ENCODE measurements around the gene CDHR2. TPM values are rescaled to one million over a fixed set of nuclear protein-coding genes. Genes with fewer than 3 reads are reported as not detected.
A peak's percentile ranks its signal among the peaks of the same experiment; 100 is the strongest.

CDHR2 gene
- total RNA-seq, 2 experiments from 2014 or later, result 0.37 to 0.61 TPM

- ChIA-PET CTCF (no interaction called here), POLR2A (no interaction called here)
- peaks cover 46% of the 10 kb centered on the region for H3K27me3 Mint-ChIP-seq
- H3K4me1 Mint-ChIP-seq, result peaks cover 8% of the 10 kb centered on the region
- intact Hi-C loops (cut with DNase I, micrococcal nuclease), result no loop called here
- H3K27ac Mint-ChIP-seq, result no peak overlapping the region
- no peaks in the 10 kb centered on the region for H3K36me3 Mint-ChIP-seq (ENCODE audit: low read depth)
- ATAC-seq, result no peak
- no peak for DNase-seq
- no peaks in the 10 kb centered on the region for H3K9me3 Mint-ChIP-seq (ENCODE audit: low read depth)
- peak overlapping the region; percentile 42 for H3K4me3 Mint-ChIP-seq
Measured at GRCh38 chr5:176620333-176620981, 71.3 kb downstream of the CDHR2 start.

GRCh38 chr5:176621661-176622079, 72.5 kb downstream of the CDHR2 start:
- Mint-ChIP-seq H3K27ac (no peak overlapping the region), H3K4me1 (peaks cover 8% of the 10 kb centered on the region), H3K27me3 (peaks cover 48% of the 10 kb centered on the region), H3K4me3 (no peak overlapping the region), H3K36me3 (ENCODE audit: low read depth) (no peaks in the 10 kb centered on the region), H3K9me3 (ENCODE audit: low read depth) (no peaks in the 10 kb centered on the region)
- intact Hi-C loops (cut with DNase I, micrococcal nuclease), result no loop called here
- ChIA-PET POLR2A (no interaction called here), CTCF (interaction anchor here (0.7 to 1.9 kb wide), 3 partner anchors 39 to 473 kb away, joined by 3 to 4 read pairs (median 4); no protein-coding TSS in a partner anchor)
- no peak for ATAC-seq
- DNase-seq, result no peak

- peaks cover 40% of the 10 kb centered on the region for H3K27me3 Mint-ChIP-seq
- ChIA-PET POLR2A (no interaction called here), CTCF (no interaction called here)
- no peaks in the 10 kb centered on the region for H3K36me3 Mint-ChIP-seq (ENCODE audit: low read depth)
- H3K9me3 Mint-ChIP-seq (ENCODE audit: low read depth), result no peaks in the 10 kb centered on the region
- ATAC-seq (no peak), DNase-seq (no peak)
- H3K4me1 Mint-ChIP-seq, result peaks cover 9% of the 10 kb centered on the region
- no peak overlapping the region for H3K27ac Mint-ChIP-seq
- H3K4me3 Mint-ChIP-seq, result no peak overlapping the region
- intact Hi-C loops (cut with DNase I, micrococcal nuclease), result no loop called here
Measured at GRCh38 chr5:176624142-176624541, 75.0 kb downstream of the CDHR2 start.

GRCh38 chr5:176624938-176625337, 75.8 kb downstream of the CDHR2 start:
- CTCF ChIA-PET, result no interaction called here
- Mint-ChIP-seq H3K9me3 (ENCODE audit: low read depth) (no peaks in the 10 kb centered on the region), H3K27me3 (peaks cover 37% of the 10 kb centered on the region), H3K4me1 (peaks cover 8% of the 10 kb centered on the region), H3K36me3 (ENCODE audit: low read depth) (no peaks in the 10 kb centered on the region), H3K4me3 (no peak overlapping the region), H3K27ac (no peak overlapping the region)
- no peak for DNase-seq
- intact Hi-C loops (cut with DNase I, micrococcal nuclease), result no loop called here
- no peak for ATAC-seq
- POLR2A ChIA-PET, result no interaction called here

GRCh38 chr5:176625512-176625911, 76.4 kb downstream of the CDHR2 start:
- peaks cover 4% of the 10 kb centered on the region for H3K4me1 Mint-ChIP-seq
- H3K36me3 Mint-ChIP-seq (ENCODE audit: low read depth), result no peaks in the 10 kb centered on the region
- no peaks in the 10 kb centered on the region for H3K9me3 Mint-ChIP-seq (ENCODE audit: low read depth)
- POLR2A ChIA-PET, result no interaction called here
- H3K27ac Mint-ChIP-seq, result no peak overlapping the region
- H3K4me3 Mint-ChIP-seq, result no peak overlapping the region
- intact Hi-C loops (cut with DNase I, micrococcal nuclease), result no loop called here
- ATAC-seq (no peak), DNase-seq (no peak)
- H3K27me3 Mint-ChIP-seq, result peaks cover 33% of the 10 kb centered on the region
- CTCF ChIA-PET, result no interaction called here

- H3K27me3 Mint-ChIP-seq, result peaks cover 35% of the 10 kb centered on the region
- ChIA-PET POLR2A (interaction anchor here (0.6 kb wide), 1 partner anchor 29 kb away, joined by 3 read pairs; no protein-coding TSS in a partner anchor), CTCF (no interaction called here)
- H3K27ac Mint-ChIP-seq, result no peak overlapping the region
- H3K4me1 Mint-ChIP-seq, result peaks cover 7% of the 10 kb centered on the region
- H3K4me3 Mint-ChIP-seq, result no peak overlapping the region
- intact Hi-C loops (cut with DNase I, micrococcal nuclease), result no loop called here
- H3K9me3 Mint-ChIP-seq (ENCODE audit: low read depth), result no peaks in the 10 kb centered on the region
- no peaks in the 10 kb centered on the region for H3K36me3 Mint-ChIP-seq (ENCODE audit: low read depth)
- ATAC-seq (no peak), DNase-seq (no peak)
Measured at GRCh38 chr5:176625966-176626875, 77.1 kb downstream of the CDHR2 start.

- no peak overlapping the region for H3K27ac Mint-ChIP-seq
- H3K4me3 Mint-ChIP-seq, result no peak overlapping the region
- DNase-seq (no peak), ATAC-seq (no peak)
- POLR2A ChIA-PET, result interaction anchor here (0.6 kb wide), 1 partner anchor 30 kb away, joined by 3 read pairs; no protein-coding TSS in a partner anchor
- intact Hi-C loops (cut with DNase I, micrococcal nuclease), result no loop called here
- no peaks in the 10 kb centered on the region for H3K9me3 Mint-ChIP-seq (ENCODE audit: low read depth)
- CTCF ChIA-PET, result no interaction called here
- peaks cover 40% of the 10 kb centered on the region for H3K27me3 Mint-ChIP-seq
- no peaks in the 10 kb centered on the region for H3K36me3 Mint-ChIP-seq (ENCODE audit: low read depth)
- H3K4me1 Mint-ChIP-seq, result peaks cover 7% of the 10 kb centered on the region
Measured at GRCh38 chr5:176626876-176627236, 77.7 kb downstream of the CDHR2 start.

GRCh38 chr5:176627582-176627981, 78.4 kb downstream of the CDHR2 start:
- CTCF ChIA-PET, result no interaction called here
- DNase-seq, result no peak
- POLR2A ChIA-PET, result no interaction called here
- Mint-ChIP-seq H3K9me3 (ENCODE audit: low read depth) (no peaks in the 10 kb centered on the region), H3K4me1 (peaks cover 7% of the 10 kb centered on the region), H3K27ac (no peak overlapping the region), H3K4me3 (no peak overlapping the region), H3K27me3 (peaks cover 41% of the 10 kb centered on the region), H3K36me3 (ENCODE audit: low read depth) (no peaks in the 10 kb centered on the region)
- intact Hi-C loops (cut with DNase I, micrococcal nuclease), result no loop called here
- ATAC-seq, result no peak

GRCh38 chr5:176628406-176629228, 79.5 kb downstream of the CDHR2 start:
- POLR2A ChIA-PET, result no interaction called here
- no peak for ATAC-seq
- Mint-ChIP-seq H3K4me1 (peaks cover 7% of the 10 kb centered on the region), H3K36me3 (ENCODE audit: low read depth) (no peaks in the 10 kb centered on the region), H3K27me3 (peaks cover 47% of the 10 kb centered on the region), H3K27ac (no peak overlapping the region), H3K9me3 (ENCODE audit: low read depth) (no peaks in the 10 kb centered on the region), H3K4me3 (no peak overlapping the region)
- no peak for DNase-seq
- intact Hi-C loops (cut with DNase I, micrococcal nuclease), result no loop called here
- CTCF ChIA-PET, result no interaction called here

GRCh38 chr5:176629317-176629852, 80.2 kb downstream of the CDHR2 start:
- DNase-seq, result no peak
- no peak overlapping the region for H3K27ac Mint-ChIP-seq
- H3K4me3 Mint-ChIP-seq, result no peak overlapping the region
- CTCF ChIA-PET, result interaction anchor here (0.6 to 2.1 kb wide), 3 partner anchors 18 to 1262 kb away, joined by 3 to 9 read pairs (median 3); partner anchors contain the start of gene TSPAN17
- peaks cover 9% of the 10 kb centered on the region for H3K4me1 Mint-ChIP-seq
- no peaks in the 10 kb centered on the region for H3K9me3 Mint-ChIP-seq (ENCODE audit: low read depth)
- intact Hi-C loops (cut with DNase I, micrococcal nuclease), result no loop called here
- peaks cover 52% of the 10 kb centered on the region for H3K27me3 Mint-ChIP-seq
- no peak for ATAC-seq
- POLR2A ChIA-PET, result no interaction called here
- no peaks in the 10 kb centered on the region for H3K36me3 Mint-ChIP-seq (ENCODE audit: low read depth)
